Transverse colon (tissue), 3 donors: ENCODE data around the gene CLDN5.

Experiments
- POLR2A ChIP-seq: fragments of 450-650 bp; IDR thresholded peaks from one replicate; pipeline ENCODE4 v1.6.1; 2016; ENCODE audit warnings: antibody characterized with exemption, mild to moderate bottlenecking, moderate library complexity
- POLR2AphosphoS5 ChIP-seq, 3 donors: sonication (generic); formaldehyde crosslinking; IDR thresholded peaks; one replicate each; pipeline ENCODE4 v1.6.1; 2016; ENCODE audit warnings: antibody characterized with exemption in 3 of 3

GRCh38 chr22:19517171-19517500 is 7.1 kb downstream of the CLDN5 start:
- TF ChIP-seq POLR2A = no peak
- TF ChIP-seq POLR2AphosphoS5 (IDR thresholded peaks at IDR 0.05) = no peak
